Activated CD8-positive, alpha-beta T cell treated with anti-CD3 and anti-CD28 coated beads, Interleukin-2, amount 10 ng/mL, durations not matched to agents 7 days and 5 days (primary cell): ENCODE data around the gene GRIK1. TPM values are rescaled to one million over a fixed set of nuclear protein-coding genes. Genes with fewer than 3 reads are reported as not detected.

ENCODE experiments used
- ATAC-seq: fragments of 150-1000 bp; cut with Tn5 transposase; one replicate; pipeline ENCODE4 v1.10.0; 2021; ENCODE audit warnings: moderate library complexity
- CTCF ChIA-PET: fragments of 350-600 bp; sonication (Branson Sonifier 250); formaldehyde crosslinking; loops from one replicate; lab custom pipeline; 2021; ENCODE audit warnings: antibody characterized with exemption; lab: Charles Lee
- POLR2A ChIA-PET: fragments of 350-600 bp; sonication (Branson Sonifier 250); formaldehyde crosslinking; loops from one replicate; lab custom pipeline; 2021; ENCODE audit warnings: antibody characterized with exemption; lab: Charles Lee
- DNase-seq: peaks from one replicate; pipeline ENCODE4 v3.0.0-alpha.2; 2020
- H3K27ac Mint-ChIP-seq: one replicate; pipeline ENCODE4 v1.8.0; 2021; ENCODE audit warnings: mild to moderate bottlenecking, mixed read lengths
- H3K27me3 Mint-ChIP-seq: one replicate; pipeline ENCODE4 v1.8.0; 2021; ENCODE audit warnings: low read depth, mixed read lengths
- H3K36me3 Mint-ChIP-seq: one replicate; pipeline ENCODE4 v1.8.0; 2021; ENCODE audit warnings: low read depth, mixed read lengths
- H3K4me1 Mint-ChIP-seq: one replicate; pipeline ENCODE4 v1.8.0; 2021; ENCODE audit warnings: low read depth, mixed read lengths
- H3K4me3 Mint-ChIP-seq: one replicate; pipeline ENCODE4 v1.8.0; 2021; ENCODE audit warnings: mild to moderate bottlenecking, mixed read lengths
- H3K9me3 Mint-ChIP-seq: one replicate; pipeline ENCODE4 v1.8.0; 2022; ENCODE audit warnings: mixed read lengths; ENCODE audit not compliant: insufficient read depth
- total RNA-seq, 2 experiments: library from RNA; stranded (reverse); gene quantifications; one replicate each; pipeline ENCODE4 v1.2.3, GENCODE V29; 2021

Gene GRIK1
- total RNA-seq, 2 experiments from 2014 or later, result not detected

- H3K9me3 Mint-ChIP-seq, result no peaks in the 10 kb centered on the region
- H3K4me3 Mint-ChIP-seq, result no peak overlapping the region
- H3K27ac Mint-ChIP-seq, result no peak overlapping the region
- ChIA-PET POLR2A (no interaction called here), CTCF (no interaction called here)
- H3K4me1 Mint-ChIP-seq, result no peaks in the 10 kb centered on the region
- no peaks in the 10 kb centered on the region for H3K36me3 Mint-ChIP-seq
- DNase-seq (no peak), ATAC-seq (no peak)
- H3K27me3 Mint-ChIP-seq, result peaks cover 5% of the 10 kb centered on the region
Measured at GRCh38 chr21:29947119-29947518, 7.3 kb upstream of the GRIK1 start.

DNA sequence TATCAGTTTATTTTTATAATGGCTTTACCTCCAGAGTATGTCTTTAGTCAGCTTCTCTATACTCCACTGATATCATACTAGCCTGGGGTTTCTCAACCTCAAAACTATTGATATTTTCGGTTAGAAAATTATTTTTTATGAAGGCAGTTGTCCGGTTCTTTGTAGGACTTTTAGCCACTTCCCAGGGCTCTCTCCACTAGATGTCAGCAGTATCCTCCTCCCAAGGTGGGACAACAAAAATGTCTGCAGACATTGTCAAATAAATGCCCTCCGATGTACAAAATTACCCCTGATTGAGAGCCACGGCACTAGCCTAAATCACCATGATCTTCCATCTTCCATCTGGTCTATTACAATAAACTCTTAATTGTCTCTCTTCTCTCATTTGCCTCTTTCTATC is 4.1 kb upstream of the GRIK1 start:
- no peak for DNase-seq
- Mint-ChIP-seq H3K4me3 (no peak overlapping the region), H3K36me3 (no peaks in the 10 kb centered on the region), H3K27me3 (peaks cover 23% of the 10 kb centered on the region), H3K27ac (no peak overlapping the region), H3K9me3 (no peaks in the 10 kb centered on the region), H3K4me1 (peaks cover 2% of the 10 kb centered on the region)
- ATAC-seq, result no peak
- POLR2A ChIA-PET, result no interaction called here
- CTCF ChIA-PET, result no interaction called here

DNA sequence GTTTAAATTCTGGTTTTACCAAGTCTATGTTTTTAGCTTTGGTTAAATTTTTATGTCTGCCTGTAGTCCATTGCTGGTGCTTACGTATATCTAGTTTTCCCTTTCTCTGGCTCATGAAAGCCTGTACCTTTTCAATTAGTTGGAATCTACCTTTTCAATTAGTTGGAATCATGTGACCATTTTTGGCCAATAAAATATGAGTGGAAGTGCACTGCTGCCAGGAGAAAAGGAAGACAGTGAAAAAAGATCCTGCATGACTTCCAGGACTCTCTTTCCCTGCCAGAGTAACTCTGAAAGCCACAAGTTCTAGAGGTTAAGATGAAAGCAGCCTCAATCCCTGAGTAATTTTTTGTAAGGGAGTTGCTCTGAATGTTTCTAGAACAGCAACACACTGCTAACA is 2.2 kb upstream of the GRIK1 start:
- POLR2A ChIA-PET, result no interaction called here
- H3K4me1 Mint-ChIP-seq, result peaks cover 2% of the 10 kb centered on the region
- CTCF ChIA-PET, result no interaction called here
- no peaks in the 10 kb centered on the region for H3K9me3 Mint-ChIP-seq
- H3K27me3 Mint-ChIP-seq, result peaks cover 34% of the 10 kb centered on the region
- no peak overlapping the region for H3K27ac Mint-ChIP-seq
- H3K36me3 Mint-ChIP-seq, result no peaks in the 10 kb centered on the region
- DNase-seq (no peak), ATAC-seq (no peak)
- H3K4me3 Mint-ChIP-seq, result no peak overlapping the region

DNA sequence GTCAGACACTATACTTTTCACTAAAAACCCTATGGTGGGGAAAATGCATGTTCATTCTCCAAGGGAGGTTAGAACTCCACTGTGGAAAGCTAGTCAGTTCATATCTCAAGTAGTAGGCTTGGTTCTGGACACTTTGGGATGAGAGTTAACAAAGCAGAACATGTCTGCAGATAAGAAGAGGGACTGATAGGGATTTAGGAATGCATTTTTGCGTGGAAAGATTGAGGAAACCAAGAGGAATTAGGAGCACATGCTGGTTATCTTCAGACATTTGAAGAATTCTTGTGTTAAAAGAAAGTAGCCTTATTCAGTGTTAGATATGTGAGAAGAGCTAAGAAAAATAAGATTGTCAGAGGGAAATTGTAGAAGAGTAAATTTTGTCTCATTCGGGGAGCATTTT is 1.2 kb upstream of the GRIK1 start:
- no peak for ATAC-seq
- Mint-ChIP-seq H3K9me3 (no peaks in the 10 kb centered on the region), H3K4me3 (no peak overlapping the region), H3K36me3 (no peaks in the 10 kb centered on the region), H3K27me3 (peaks cover 37% of the 10 kb centered on the region), H3K27ac (no peak overlapping the region), H3K4me1 (peaks cover 2% of the 10 kb centered on the region)
- CTCF ChIA-PET, result no interaction called here
- POLR2A ChIA-PET, result no interaction called here
- DNase-seq, result no peak

DNA sequence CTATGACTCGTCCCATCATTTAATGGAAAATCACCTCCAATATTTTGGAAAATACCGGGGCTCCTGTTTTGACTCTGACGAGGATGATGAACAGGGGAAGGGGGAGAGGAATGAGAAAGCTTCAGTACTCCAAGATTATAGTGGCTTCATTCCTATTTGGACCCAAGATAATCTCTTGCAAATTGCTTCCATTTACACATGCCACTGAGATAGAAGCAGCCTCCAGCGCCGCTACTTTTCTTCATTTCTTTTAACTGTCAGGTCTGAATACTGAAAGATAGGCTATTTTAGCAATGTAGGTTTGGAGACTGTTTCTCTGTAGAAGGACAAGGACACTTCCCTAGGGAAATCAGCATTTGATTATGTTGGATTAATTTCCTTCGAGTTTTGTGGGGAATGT is 565 bp upstream of the GRIK1 start:
- Mint-ChIP-seq H3K36me3 (no peaks in the 10 kb centered on the region), H3K27ac (no peak overlapping the region), H3K4me1 (peaks cover 2% of the 10 kb centered on the region), H3K27me3 (peaks cover 37% of the 10 kb centered on the region), H3K4me3 (no peak overlapping the region), H3K9me3 (no peaks in the 10 kb centered on the region)
- ChIA-PET CTCF (no interaction called here), POLR2A (no interaction called here)
- ATAC-seq (no peak), DNase-seq (no peak)

DNA sequence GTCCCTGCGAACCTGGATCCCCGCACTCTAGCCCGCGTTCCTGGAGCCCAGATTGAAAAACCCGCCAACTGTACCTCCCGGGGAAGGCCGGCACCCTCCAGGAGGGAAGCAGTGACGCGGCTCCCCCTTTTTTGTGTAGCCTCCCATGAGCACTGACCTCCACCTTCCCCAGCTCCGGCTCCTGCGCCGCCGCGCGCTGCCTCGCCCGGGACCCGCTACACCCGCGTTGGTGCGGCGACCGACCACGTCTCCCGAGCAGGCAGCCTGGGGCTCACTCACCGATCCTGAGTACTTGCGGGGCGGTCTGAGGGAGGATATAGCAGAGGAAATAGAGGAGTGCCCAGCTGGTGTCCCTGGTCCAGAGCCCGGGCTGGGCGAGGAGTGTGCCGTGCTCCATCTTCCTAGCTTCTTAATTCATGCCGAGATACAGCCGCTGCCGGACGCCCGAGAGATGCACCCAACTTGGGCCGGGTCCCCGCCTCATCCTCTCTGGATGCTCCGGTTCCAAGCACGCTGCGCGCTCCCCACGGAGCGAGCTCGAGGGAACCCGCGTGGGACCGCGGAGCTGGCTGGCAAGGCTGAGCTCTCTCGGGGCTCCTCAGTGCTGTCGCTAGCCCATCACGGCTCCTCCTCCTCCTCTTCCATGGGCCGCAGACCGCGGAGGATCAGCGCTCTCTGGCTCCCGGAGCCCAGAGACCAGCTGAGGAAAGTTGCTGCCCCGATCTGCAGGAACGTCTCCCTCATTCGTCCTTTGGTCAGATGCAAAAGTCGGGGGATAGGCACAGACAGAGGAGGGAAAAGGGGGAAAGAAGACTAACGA is 482 bp downstream of the GRIK1 start:
- no peak overlapping the region for H3K27ac Mint-ChIP-seq
- H3K4me3 Mint-ChIP-seq, result no peak overlapping the region
- H3K4me1 Mint-ChIP-seq, result peaks cover 2% of the 10 kb centered on the region
- no peaks in the 10 kb centered on the region for H3K36me3 Mint-ChIP-seq
- POLR2A ChIA-PET, result no interaction called here
- H3K27me3 Mint-ChIP-seq, result peaks cover 37% of the 10 kb centered on the region
- CTCF ChIA-PET, result no interaction called here
- no peak for DNase-seq
- H3K9me3 Mint-ChIP-seq, result no peaks in the 10 kb centered on the region
- no peak for ATAC-seq

DNA sequence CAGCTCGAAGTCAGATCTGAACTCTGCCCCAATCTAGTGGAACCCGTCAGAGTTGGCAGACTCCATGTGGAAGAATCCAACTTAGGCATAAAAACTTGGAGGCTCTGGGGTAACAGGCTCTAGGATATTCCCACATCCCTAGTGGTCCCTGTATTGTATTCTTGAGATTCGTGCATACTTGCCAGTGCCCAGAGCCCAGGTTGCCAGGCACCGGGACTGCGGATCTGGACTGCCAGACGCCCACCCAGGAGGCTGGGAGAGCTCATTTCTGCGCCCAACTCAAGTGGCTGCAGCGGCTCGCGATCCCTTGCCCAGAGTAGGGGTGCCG is 1.1 kb downstream of the GRIK1 start:
- POLR2A ChIA-PET, result no interaction called here
- no peaks in the 10 kb centered on the region for H3K9me3 Mint-ChIP-seq
- H3K27me3 Mint-ChIP-seq, result peaks cover 35% of the 10 kb centered on the region
- CTCF ChIA-PET, result no interaction called here
- H3K36me3 Mint-ChIP-seq, result no peaks in the 10 kb centered on the region
- no peak overlapping the region for H3K27ac Mint-ChIP-seq
- peaks cover 2% of the 10 kb centered on the region for H3K4me1 Mint-ChIP-seq
- no peak for ATAC-seq
- H3K4me3 Mint-ChIP-seq, result no peak overlapping the region
- no peak for DNase-seq

GRCh38 chr21:29933088-29933487 is 6.7 kb downstream of the GRIK1 start:
- Mint-ChIP-seq H3K27ac (no peak overlapping the region), H3K36me3 (no peaks in the 10 kb centered on the region), H3K4me3 (no peak overlapping the region), H3K27me3 (peaks cover 6% of the 10 kb centered on the region), H3K4me1 (no peaks in the 10 kb centered on the region), H3K9me3 (no peaks in the 10 kb centered on the region)
- CTCF ChIA-PET, result no interaction called here
- ATAC-seq, result no peak
- POLR2A ChIA-PET, result no interaction called here
- no peak for DNase-seq

DNA sequence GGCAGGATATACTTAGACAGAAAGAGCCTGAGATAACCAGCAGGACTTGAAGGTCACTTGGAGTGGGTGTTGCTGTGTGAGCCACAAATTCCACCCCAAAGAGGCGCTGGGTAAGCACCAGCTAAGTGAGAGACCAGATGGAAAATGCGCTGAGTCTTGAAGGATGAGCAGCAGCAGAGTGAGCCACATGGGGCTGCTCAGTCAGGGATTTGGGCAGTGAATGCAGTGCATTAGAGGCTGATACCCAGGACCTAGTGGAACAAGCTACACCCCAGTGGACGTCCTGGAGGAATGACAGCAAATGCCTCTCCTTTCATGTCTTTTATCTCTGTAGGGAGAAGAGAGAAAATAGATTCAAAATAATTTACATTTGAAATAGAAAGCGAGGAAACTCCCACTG is 11.3 kb downstream of the GRIK1 start:
- ATAC-seq (no peak), DNase-seq (no peak)
- Mint-ChIP-seq H3K4me3 (no peak overlapping the region), H3K4me1 (no peaks in the 10 kb centered on the region), H3K36me3 (no peaks in the 10 kb centered on the region), H3K27ac (no peak overlapping the region), H3K27me3 (no peaks in the 10 kb centered on the region), H3K9me3 (no peaks in the 10 kb centered on the region)
- ChIA-PET POLR2A (no interaction called here), CTCF (no interaction called here)

- Mint-ChIP-seq H3K4me3 (no peak overlapping the region), H3K27ac (no peak overlapping the region), H3K9me3 (no peaks in the 10 kb centered on the region), H3K36me3 (no peaks in the 10 kb centered on the region), H3K27me3 (no peaks in the 10 kb centered on the region), H3K4me1 (no peaks in the 10 kb centered on the region)
- no peak for ATAC-seq
- ChIA-PET POLR2A (no interaction called here), CTCF (no interaction called here)
- DNase-seq, result no peak
Measured at GRCh38 chr21:29920938-29921337, 18.9 kb downstream of the GRIK1 start.

DNA sequence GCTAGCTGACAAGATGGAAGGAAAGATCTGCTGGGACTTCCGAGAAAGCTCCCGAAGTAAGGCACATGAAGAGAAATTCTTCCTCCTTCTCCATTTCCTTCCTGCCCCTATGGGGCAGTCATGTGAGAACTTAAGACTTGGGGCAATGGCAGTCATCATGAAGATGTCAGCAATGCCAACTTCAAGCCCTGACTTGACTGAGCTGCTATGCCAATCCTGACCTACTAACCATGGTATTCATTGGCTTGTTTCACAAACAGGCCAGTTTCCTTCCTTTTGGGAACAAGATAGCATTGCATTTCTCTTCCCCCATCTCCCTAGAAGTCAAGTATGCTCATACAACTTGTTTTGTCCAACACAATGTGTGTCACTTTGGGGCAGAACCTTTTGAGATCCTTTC is 25.5 kb downstream of the GRIK1 start:
- DNase-seq (no peak), ATAC-seq (no peak)
- no peaks in the 10 kb centered on the region for H3K4me1 Mint-ChIP-seq
- H3K9me3 Mint-ChIP-seq, result no peaks in the 10 kb centered on the region
- H3K4me3 Mint-ChIP-seq, result no peak overlapping the region
- CTCF ChIA-PET, result no interaction called here
- no peaks in the 10 kb centered on the region for H3K27me3 Mint-ChIP-seq
- POLR2A ChIA-PET, result no interaction called here
- no peaks in the 10 kb centered on the region for H3K36me3 Mint-ChIP-seq
- no peak overlapping the region for H3K27ac Mint-ChIP-seq

- Mint-ChIP-seq H3K4me1 (no peaks in the 10 kb centered on the region), H3K36me3 (no peaks in the 10 kb centered on the region), H3K27ac (no peak overlapping the region), H3K9me3 (no peaks in the 10 kb centered on the region), H3K27me3 (peaks cover 2% of the 10 kb centered on the region), H3K4me3 (no peak overlapping the region)
- no peak for DNase-seq
- CTCF ChIA-PET, result no interaction called here
- POLR2A ChIA-PET, result no interaction called here
- no peak for ATAC-seq
Measured at GRCh38 chr21:29909571-29909970, 30.2 kb downstream of the GRIK1 start.
